HG02970 (cell line): ENCODE results near the gene HMGA1.
"Not testable (repeated sequence)": the region's sequence is repeated elsewhere in the genome, so short reads cannot be mapped to it uniquely, and the experiment has no call there.

Experiments used
- ATAC-seq: cut with Tn5 transposase; IDR thresholded peaks from one replicate; pipeline ENCODE4 v1.9.1; 2021; ENCODE audit warnings: mild to moderate bottlenecking, moderate library complexity, moderate number of reproducible peaks; ENCODE audit not compliant: unreplicated experiment, low FRiP score

HMGA1 gene

DNA sequence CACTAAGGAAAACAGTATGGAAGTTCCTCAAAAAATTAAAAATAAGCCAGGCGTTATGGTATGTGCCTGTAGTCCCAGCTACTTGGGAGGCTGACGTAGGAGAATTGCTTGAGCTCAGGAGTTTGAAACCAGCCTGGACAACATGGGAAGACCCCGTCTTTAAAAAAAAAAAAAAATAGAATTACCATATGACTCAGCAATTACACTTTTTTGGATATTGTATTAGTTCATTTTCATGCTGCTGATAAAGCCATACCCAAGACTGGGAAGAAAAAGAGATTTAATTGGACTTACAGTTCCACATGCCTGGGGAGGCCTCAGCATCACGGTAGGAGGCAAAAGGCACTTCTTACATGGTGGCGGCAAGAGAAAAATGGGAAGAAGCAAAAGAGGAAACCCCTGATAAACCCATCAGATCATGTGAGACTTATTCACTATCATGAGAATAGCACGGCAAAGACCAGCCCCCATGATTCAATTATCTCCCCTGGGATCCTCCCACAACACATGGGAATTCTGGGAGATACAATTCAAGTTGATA is 22.9 kb downstream of the HMGA1 start:
- ATAC-seq = no peak

DNA sequence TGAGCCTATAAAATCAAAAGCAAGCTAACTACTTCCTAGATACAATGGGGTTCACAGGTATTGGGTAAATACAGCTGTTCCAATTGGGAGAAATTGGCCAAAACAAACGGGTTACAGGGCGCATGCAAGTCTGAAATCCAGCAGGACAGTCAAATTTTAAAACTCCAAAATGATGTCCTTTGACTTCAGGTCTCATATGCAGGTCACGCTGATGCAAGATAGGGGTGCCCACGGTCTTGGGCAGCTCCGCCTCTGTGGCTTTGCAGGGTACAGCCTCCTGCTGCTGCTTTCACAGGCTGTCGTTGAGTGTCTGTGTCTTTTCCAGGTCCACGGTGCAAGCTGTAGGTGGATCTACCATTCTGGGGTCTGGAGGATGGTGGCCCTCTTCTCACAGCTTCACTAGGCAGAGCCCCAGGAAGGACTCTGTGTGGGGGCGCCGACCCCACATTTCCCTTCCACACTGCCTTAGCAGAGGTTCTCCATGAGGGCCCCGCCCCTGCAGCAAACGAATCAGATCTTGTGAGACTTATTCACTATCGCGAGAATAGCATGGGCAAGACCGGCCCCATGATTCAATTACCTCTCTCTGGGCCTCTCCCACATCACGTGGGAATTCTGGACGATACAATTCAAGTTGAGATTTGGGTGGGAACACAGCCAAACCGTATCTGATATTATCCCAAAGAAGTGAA is 24.0 kb downstream of the HMGA1 start:
- ATAC-seq = no peak

DNA sequence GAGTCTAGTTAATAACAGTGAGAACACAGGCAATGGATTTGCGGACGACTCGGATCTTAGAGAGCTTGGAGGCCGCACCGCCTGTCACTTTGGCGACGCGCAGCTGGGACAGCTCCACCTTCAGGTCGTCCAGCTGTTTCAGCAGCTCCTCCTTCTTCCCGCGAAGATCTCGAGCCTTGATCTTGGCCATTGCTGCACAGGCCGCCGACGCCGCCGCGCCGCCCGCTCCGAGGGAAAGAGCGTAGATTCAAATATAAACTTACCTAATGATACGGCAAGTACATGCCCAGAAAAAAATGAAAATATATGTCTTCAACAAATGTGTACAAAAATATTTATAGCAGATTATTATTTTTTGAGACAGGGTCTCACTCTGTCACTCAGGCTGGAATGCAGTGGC is 26.8 kb downstream of the HMGA1 start:
- not testable (repeated sequence) for ATAC-seq

DNA sequence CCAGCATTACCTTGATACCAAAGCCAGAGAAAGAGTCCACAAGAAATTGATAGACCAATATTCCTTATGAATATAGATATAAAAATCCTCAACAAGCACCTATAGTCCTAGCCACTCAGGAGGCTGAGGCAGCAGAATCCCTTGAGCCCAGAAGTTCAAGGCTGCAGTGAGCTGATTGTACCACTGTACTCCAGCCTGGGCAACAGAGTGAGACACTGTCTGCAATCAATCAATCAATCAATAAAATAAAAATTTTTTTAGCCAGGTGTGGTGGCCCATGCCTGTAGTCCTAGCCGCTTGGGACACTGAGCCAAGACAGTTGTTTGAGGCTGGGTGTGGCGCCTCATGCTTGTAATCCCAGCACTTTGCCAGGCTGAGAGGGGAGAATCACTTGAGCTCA is 31.1 kb downstream of the HMGA1 start:
- ATAC-seq = no peak

DNA sequence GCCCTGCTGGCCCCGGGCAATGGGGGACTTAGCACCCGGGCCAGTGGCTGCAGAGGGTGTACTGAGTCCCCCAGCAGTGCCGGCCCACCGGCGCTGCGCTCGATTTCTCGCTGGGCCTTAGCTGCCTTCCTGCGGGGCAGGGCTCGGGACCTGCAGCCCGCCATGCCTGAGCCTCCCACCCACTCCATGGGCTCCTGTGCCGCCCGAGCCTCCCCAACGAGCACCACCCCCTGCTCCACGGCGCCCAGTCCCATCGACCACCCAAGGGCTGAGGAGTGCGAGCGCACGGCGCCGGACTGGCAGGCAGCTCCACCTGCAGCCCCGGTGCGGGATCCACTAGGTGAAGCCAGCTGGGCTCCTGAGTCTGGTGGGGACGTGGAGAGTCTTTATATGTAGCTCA is 32.5 kb downstream of the HMGA1 start:
- not testable (repeated sequence) for ATAC-seq

DNA sequence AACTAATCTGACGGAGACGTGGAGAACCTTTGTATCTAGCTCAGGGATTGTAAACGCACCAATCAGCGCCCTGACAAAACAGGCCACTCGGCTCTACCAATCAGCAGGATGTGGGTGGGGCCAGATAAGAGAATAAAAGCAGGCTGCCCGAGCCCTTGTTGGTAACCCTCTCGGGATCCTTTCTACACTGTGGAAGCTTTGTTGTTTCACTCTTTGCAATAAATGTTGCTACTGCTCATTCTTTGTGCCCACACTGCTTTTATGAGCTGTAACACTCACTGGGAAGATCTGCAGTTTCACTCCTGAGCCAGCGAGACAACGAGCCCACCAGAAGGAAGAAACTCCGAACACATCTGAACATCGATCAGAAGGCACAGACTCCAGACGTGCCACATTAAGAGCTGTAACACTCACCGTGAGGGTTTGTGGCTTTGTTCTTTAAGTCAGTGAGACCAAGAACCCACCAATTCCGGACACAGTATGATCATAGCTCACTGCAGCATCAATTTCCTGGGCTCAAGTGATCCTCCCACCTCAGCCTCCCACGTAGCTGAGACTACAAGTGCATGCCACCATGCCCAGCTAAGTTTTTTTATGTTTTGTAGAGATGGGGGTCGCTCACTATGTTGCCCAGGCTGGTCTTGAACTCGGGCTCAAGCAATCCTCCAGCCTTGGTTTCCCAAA is 33.1 kb downstream of the HMGA1 start:
- ATAC-seq = not testable (repeated sequence)

DNA sequence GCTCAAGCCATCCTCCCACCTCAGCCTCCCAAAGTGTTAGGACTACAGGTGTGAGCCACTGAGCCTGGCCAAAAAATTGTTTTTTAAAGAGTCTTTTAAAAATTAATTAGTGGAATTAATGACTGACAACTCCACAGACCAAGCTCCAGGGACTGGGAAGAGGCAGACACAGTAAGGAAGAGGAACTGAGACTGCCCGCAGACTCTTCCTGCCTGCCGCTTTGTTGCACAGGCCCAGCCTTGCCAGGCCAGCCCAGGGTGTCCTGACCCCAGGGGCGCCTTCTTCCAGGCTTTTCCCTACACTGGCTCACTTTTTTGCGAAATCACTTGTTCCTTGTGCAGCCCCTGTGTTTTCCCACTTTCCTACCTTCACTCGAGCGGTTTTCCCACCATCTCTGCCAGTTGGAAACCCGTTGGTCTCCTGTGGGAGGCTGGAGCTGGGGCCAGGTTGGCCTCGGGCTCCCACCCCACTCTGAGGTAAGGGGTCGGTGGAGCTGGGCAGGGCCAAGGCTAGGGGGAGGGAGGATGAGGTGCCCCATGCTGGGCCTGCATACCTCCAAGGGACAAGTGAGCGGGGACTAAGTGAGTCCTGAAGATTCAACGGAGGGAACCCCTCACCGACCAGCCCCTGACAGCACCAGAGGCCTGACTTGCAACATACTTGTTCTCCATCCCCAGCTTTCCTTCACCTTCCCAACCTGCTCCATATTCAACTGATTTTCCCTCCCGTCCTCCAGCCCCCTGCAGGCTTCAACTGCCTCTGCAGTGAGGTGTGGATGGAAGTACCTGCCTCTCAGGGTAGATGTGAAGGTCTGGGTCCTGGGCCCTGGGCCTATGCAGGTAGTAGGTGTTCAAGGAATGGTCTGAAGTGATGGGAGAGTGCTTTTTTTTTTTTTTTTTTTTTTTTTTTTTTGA is 35.6 kb downstream of the HMGA1 start:
- ATAC-seq = no peak

DNA sequence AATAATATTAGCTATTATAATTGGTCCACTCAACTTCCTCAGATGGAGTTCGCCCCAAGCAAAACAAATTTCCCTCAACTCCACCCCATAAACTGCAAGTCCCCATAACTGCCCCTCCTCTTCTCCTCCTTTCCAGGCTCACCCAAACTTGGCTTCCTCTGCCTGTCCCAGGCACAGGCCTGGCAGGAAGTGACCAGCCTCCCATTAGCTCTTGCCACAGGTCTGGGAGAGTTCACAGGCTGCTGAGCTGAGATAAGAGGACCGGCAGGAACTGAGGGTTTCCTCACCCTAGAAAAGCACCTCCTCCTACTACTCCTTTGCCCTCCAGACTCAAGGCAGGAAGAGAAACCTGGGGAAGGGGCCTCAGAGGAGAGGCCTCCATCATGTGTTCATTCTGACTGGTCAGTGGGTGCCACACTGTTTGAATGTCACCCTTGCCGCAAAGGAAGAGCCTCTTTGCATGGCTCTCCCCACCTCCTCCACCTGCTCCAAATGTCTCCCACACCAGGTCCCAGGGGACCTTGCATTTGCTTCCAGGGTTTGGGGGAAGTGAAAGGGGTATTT is 36.7 kb downstream of the HMGA1 start:
- no peak for ATAC-seq

DNA sequence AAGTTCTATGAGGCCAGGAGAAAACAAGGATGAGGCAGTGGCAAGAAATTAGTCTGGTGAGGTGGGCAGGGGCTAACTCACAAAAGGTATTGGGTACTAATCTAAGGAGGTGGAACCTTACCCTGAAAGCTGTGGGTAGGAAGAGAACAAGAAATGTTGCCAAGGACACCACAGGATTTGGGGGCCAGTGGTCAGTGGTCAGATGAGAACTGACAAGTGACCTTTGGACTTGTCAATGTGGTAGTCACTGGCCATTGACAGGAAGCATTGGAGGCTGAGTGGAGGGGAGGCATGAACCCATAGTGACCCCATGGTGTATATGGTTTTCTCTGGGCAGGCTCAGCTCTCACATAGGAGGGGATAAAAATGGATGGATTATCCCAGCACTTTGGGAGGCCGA is 37.5 kb downstream of the HMGA1 start:
- no peak for ATAC-seq

DNA sequence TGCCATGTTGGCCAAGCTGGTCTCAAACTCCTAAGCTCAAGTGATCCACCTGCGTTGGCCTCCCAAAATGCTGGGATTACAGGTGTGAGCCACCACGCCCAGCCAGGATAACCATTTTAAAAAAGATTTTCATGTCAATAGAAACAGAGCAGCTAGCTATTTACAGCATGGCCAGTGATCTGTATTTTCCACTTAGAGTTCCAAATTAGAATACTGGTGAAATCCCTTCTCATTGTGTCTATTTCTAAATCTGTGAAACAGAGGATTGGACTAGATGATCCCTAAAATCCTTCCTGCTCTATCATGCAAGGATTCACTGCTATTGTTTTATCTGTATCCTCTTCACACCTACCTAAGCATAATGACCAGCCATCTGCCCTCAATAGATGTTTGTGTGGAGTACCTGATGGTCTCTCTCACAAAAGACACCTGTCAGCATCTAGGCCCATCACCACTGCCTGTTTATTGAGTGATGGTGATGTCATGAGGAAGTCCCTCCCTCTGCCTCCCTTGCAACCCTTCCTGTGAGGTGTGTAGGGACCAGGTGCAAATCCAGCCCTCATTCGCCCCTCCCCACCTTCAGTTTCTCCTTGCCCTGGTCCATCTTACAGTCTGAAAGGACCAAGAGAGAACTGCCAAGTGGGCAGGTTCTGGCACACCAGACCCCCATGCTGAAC is 38.6 kb downstream of the HMGA1 start:
- no peak for ATAC-seq

DNA sequence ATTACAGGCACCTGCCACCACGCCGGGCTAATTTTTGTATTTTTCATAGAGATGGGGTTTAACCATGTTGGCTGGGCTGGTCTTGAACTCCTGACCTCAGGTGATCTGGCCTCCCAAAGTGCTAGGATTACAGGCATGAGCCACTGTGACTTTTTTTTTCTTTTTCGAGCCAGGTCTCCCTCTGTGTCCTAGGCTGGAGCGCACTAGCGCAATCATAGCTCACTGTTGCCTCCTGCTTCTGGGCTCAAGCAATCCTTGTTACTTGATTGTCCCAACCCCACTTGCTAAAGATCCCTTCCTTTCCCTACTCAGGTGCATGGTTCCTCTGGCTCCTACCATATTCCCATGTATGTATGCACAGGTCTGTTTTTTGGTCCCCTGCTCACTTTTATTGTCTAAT is 39.5 kb downstream of the HMGA1 start:
- ATAC-seq = no peak

DNA sequence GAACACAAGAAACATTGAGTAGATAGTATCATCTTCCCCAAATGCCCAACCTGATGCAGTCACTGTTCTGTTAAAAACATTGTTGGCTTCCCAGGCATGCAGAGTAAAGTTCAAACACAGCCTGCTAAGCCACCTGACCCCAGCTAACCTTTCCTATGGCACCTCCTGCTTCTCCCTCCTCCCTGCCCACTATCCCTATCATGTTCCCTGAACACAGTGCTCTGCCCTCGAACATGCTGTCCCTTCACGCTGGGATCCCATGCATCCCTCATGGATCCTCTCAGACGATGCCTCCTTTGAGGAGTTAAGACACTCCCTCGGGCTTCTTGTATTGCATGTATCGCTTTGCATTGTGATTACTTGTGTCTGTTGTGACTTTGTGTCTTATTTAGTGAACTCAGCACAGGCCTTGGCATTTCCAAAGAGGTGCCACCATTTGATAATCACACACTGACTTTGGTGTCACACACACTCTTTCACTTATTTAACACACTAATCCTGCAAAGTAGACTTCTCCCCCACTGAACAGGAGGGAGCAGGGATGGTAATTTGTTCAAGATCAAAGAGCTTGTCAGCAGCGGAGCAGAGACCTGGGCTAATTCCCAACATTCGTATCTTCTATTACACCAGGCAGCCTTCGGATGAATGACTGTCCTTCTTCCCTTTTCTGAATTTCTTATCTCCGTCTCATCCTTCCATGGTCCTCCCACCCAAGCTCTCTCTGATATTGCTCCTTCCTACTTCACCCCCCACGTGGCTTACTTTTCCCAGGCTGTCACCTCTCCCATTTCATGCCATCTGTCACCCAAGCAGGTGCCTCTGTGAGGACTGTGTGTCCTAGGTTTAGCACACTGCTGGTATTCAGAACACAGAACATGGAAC is 40.4 kb downstream of the HMGA1 start:
- ATAC-seq = no peak

DNA sequence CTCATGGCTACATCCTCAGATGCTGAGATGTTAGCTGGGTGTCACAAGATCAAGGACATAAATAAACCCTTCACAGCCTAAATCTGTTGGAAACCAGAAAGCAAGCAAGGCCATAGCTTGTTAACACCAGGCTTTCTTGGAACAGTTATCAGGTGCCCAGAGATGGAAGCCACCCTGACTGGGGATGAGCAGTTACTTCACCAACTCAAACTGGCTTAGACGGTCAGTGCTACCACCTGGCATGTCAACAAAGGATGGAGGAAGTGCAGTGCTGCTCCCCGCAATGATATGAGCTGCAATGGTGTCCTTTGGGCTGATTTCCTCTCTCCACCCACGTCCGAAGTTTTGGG is 41.1 kb downstream of the HMGA1 start:
- no peak for ATAC-seq

DNA sequence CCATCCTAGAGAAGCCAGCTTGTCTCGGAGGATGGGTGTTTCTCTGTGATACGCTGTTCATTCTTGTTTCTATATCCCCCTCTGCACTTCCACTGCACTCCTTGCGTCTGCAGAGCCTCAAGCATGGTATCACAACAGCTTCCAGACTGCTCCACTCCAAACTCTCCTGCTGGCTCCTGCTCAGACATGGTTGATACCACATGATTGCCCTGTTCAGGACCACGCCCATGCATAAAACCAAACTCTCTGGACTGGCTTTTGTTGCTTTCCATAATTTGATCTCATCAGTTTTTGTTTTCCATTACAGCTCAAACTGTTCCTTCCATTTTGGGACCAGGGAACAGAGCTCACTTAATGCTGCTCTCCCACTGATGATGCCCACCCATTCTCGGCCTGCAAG is 42.2 kb downstream of the HMGA1 start:
- ATAC-seq = no peak

DNA sequence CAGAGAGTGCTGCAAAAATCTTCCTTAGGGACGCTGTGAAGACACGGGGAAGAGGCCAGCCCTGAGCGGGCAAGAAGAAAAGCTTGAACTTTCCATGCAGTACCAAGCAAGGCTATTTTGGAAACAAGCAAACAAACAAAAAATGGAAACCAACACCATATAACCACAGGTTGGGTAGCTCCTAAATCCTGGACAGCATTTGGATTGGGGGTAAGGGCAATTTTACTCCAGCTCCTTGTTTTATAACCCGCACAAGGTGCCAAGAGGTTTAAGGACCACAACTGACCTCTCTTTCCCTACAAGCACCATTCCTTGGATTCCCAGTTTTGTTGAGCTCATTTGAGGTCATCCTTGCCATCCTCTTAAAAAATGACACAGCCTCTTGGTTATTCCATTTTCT is 43.5 kb downstream of the HMGA1 start:
- no peak for ATAC-seq

DNA sequence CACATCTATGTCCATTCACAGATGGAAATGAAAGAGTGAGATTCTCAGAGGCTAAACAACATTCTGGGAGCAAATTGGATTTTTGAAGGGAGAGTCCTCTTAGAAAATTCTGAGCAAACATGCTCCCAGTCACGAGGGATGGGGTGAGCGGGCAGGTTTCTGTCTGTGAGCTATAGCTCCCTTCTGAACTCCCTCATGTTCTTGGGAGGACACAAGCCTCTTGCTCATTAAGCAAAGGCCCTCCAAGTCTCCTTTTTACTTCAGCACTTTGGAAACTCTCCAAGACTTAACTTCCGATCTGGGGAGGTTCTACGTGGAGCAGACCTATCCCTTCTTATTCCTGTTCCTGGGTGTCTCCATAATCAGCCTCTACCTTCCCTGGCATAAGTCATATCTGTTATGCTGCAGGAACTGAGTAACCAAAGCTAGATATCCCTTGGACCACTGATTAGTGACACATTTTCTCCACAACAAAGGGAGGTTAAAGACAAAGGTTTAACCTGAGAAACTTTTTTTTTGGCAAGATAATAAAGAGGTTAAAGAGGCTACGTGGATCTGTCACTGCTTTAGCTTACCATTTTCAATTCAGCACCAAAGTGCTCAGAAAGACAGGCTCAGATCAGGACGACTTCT is 45.1 kb downstream of the HMGA1 start:
- ATAC-seq = no peak

DNA sequence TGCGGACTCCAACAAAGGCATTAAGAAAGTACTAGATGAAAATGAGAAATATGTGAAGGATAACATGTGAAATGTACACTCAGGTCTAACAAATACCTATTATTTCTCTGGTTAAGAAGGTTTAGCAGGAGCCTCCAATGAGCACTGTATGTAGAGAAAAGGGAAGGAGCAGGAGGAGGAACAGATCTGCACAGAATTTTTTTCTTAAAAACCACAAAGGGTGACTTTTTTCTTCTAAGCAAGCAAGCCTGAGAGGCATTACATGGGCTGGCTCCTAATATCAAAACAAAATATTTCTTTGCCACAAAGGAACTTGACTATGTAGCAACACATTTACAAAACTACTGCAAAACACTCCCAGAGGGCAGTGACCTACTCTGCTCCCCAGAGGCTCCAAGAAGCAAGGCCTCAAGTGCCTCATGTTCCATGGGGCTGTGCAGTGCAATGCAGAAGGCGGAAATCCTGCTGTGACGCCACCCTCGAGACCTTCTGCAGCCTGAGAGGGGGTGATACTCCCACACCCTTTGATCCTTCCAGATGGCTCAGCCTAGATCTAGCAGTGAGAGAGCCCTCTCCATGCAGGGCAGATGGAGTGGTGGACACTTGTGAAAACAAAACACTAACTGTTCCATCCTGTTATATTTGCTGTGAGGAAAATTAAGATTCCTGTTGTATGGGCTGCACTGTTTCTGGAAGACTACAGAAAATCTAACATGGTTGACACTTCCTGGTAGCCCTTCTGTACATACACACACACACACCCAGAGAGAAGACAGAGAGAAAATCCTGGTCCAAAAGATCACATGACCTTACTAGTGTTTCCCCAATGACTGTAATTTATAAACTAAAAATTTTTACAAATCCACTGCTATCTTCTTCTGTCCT is 48.1 kb downstream of the HMGA1 start:
- ATAC-seq = no peak
